Small intestine (tissue), 7 donors: ENCODE results near the gene AIFM1. TPM values are rescaled to one million over a fixed set of nuclear protein-coding genes. Genes with fewer than 3 reads are reported as not detected.

ENCODE experiments used
- DNase-seq, 2 donors: peaks; one replicate each; pipeline versions ENCODE4 v3.0.0 to v3.0.0-alpha.2; 2013
- FAIRE-seq: peaks from 2 replicates; lab custom pipeline; 2012; peaks lifted over from hg19 to GRCh38; lab: Jason Lieb, UNC
- H3K27ac ChIP-seq, 3 donors: one replicate each; pipeline ENCODE4 v1.5.1; 2013; ENCODE audit warnings: low read length in 2 of 3, mild to moderate bottlenecking in 2 of 3, control low read depth in 1 of 3, inconsistent platforms in 1 of 3, low read depth in 1 of 3, moderate library complexity in 1 of 3
- H3K27me3 ChIP-seq, 3 donors: one replicate each; pipeline ENCODE4 v1.6.1; 2013; ENCODE audit warnings: low read length in 3 of 3, inconsistent platforms in 1 of 3; ENCODE audit not compliant: control insufficient read depth in 3 of 3, insufficient read depth in 3 of 3
- H3K36me3 ChIP-seq, 3 donors: one replicate each; pipeline ENCODE4 v1.6.1; 2013; ENCODE audit warnings: low read length in 3 of 3, inconsistent platforms in 1 of 3, low read depth in 1 of 3, mild to moderate bottlenecking in 1 of 3, moderate library complexity in 1 of 3; ENCODE audit not compliant: control insufficient read depth in 3 of 3, insufficient read depth in 2 of 3
- H3K4me1 ChIP-seq, 3 donors: one replicate each; pipeline ENCODE4 v1.6.1; 2013; ENCODE audit warnings: low read length in 2 of 3, inconsistent platforms in 1 of 3, low read depth in 1 of 3, mild to moderate bottlenecking in 1 of 3, moderate library complexity in 1 of 3; ENCODE audit not compliant: control insufficient read depth in 3 of 3, insufficient read depth in 2 of 3
- H3K4me3 ChIP-seq, 3 donors: one replicate each; pipeline ENCODE4 v1.5.1; 2013; ENCODE audit warnings: low read length in 3 of 3, control low read depth in 1 of 3, inconsistent platforms in 1 of 3, low read depth in 1 of 3, mild to moderate bottlenecking in 1 of 3, moderate library complexity in 1 of 3
- H3K9me3 ChIP-seq, 2 donors: one replicate each; pipeline ENCODE4 v1.6.1; 2013; ENCODE audit warnings: low read depth in 1 of 2, low read length in 1 of 2; ENCODE audit not compliant: control insufficient read depth in 2 of 2, insufficient read depth in 1 of 2
- WGBS, 3 donors: extraction: QIAGEN DNeasy Blood & Tissue Kit; methylation state at CpG; one replicate each; pipeline ENCODE4 v1.1.7; 2013; 5-methylcytosine and 5-hydroxymethylcytosine counted together
- polyA plus RNA-seq, 4 donors: library from polyadenylated mRNA; stranded (reverse) in 3 of 4; unstranded in 1 of 4; fragments of 200-250 nt in 3 of 4; fragments of 120-200 nt in 1 of 4; gene quantifications; one replicate each; pipeline versions ENCODE4 v1.2.1 to v1.2.3, GENCODE V29; 2013
- donor health status: healthy with polysubstance abuse.
- donor health status: control.
- donor health status: control.
- donor health status: Bipolar disorder and iron deficiency.
- donor health status: healthy.

The AIFM1 gene
- polyA plus RNA-seq, 4 donors, result 47.2 to 92.6 (median 55.6) TPM

DNA sequence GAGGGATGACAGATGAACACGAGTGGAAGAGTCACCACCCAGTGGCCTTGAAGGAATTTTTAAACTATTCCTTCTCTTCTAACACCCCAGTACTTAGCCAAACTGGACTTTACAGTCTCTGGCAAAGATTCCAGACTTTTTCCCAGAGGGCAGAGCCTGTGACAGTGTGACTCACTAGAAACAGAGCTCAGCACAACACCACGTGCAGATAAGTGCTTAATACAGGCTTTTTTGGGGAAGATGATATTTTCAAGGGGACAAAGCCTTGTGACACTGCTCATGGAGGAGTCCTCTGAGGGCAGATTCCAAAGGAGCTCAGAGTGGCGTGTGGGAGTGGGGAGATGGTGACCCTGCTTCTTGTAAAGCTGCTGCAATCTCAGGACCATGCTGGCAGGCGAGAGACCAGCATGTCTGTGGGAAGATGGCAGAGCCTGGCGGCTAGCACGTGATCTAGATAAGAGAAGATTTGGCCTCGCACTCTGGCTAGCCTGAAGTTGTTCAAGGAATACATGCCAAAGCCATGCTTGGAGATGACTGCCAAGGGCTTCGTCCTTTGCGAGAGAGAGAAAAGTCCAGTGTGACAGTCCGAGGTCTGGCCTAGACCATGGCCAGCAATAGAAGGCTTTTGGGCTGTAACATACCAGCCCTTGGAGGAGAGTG, 8.5 kb upstream of the AIFM1 start:
- peak overlapping the region in 1 of 3 donors; percentile 80 for H3K27ac ChIP-seq
- FAIRE-seq, result no peak
- WGBS, 3 donors, result 54 to 59% (median 57%) methylated on average over 10 of the region's 10 CpGs
- peaks cover 0 to 37% (median 0%) of the 10 kb centered on the region in 3 donors for H3K27me3 ChIP-seq
- H3K4me1 ChIP-seq, result no peaks in the 10 kb centered on the region
- H3K36me3 ChIP-seq, result no peaks in the 10 kb centered on the region
- H3K9me3 ChIP-seq, result no peaks in the 10 kb centered on the region
- no peak for DNase-seq
- no peak overlapping the region for H3K4me3 ChIP-seq

- H3K27ac ChIP-seq, result peak overlapping the region in 1 of 3 donors; percentile 89
- H3K4me3 ChIP-seq, result peak overlapping the region in 1 of 3 donors; percentile 46
- H3K27me3 ChIP-seq, result peaks cover 0 to 37% (median 0%) of the 10 kb centered on the region in 3 donors
- no peaks in the 10 kb centered on the region for H3K36me3 ChIP-seq
- no peaks in the 10 kb centered on the region for H3K4me1 ChIP-seq
- WGBS, 3 donors, result 38 to 66% (median 52%) methylated on average over 7 of the region's 7 CpGs
- FAIRE-seq (no peak), DNase-seq (no peak)
- H3K9me3 ChIP-seq, result no peaks in the 10 kb centered on the region
Observed at GRCh38 chrX:130173190-130173895, 7.7 kb upstream of the AIFM1 start.

DNA sequence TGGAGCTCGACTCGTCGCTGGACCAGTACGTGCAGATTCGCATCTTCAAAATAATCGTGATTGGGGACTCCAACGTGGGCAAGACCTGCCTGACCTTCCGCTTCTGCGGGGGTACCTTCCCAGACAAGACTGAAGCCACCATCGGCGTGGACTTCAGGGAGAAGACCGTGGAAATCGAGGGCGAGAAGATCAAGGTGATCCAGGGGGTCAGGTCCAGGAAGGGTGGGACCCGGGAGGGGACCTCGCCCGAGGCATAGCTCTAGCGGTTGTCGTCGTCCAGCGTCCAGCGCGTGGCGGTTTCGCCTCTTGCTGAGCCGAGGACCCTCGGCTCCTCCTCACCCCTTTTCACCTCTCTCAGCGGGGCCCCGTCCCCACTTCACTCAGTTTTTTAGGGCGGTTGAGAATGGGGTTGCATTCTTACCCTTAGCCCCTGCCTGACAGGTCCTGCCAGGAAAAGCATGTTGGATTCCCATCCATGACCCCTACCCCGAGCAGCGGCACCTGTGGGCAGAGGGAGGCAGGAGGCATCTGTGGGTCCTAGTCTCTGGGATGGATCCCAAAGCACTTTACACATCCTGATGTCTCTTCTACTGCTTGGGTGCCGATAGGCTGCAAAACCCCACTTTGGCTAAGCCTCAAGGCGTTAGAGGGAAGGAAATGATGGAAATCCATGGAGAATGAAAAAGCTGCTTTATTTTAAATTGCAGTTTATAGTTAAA, 6.6 kb upstream of the AIFM1 start:
- no peak for FAIRE-seq
- Histone ChIP-seq H3K4me3 (peak overlapping the region; percentile 46 to 48 (median 46)), H3K9me3 (no peaks in the 10 kb centered on the region), H3K27ac (peak overlapping the region in 1 of 3 donors; percentile 89), H3K27me3 (peaks cover 0 to 37% (median 0%) of the 10 kb centered on the region in 3 donors), H3K36me3 (no peaks in the 10 kb centered on the region), H3K4me1 (peaks cover 0 to under 1% (median 0%) of the 10 kb centered on the region in 3 donors)
- whole genome bisulfite sequencing, 3 donors, result 14 to 47% (median 38%) methylated on average over 15 to 34 of the region's 34 CpGs
- no peak for DNase-seq

- H3K4me1 ChIP-seq, result peaks cover 0 to 7% (median 0%) of the 10 kb centered on the region in 3 donors
- H3K9me3 ChIP-seq, result no peaks in the 10 kb centered on the region
- H3K36me3 ChIP-seq, result no peaks in the 10 kb centered on the region
- 0 to 41% (median 26%) methylated on average over 18 to 61 of the region's 61 CpGs for WGBS, 3 donors
- DNase-seq (peak in 1 of 2 donors; percentile 35), FAIRE-seq (no peak)
- H3K27me3 ChIP-seq, result peaks cover 0 to 37% (median 0%) of the 10 kb centered on the region in 3 donors
- peak within 1 kb of the TSS; percentile 46 to 48 (median 46) for H3K4me3 ChIP-seq
- peak within 1 kb of the TSS in 1 of 3 donors; percentile 89 for H3K27ac ChIP-seq
Observed at GRCh38 chrX:130171446-130172126, 5.9 kb upstream of the AIFM1 start, which contains the start of gene RAB33A. RAB33A (plus strand) TSS chrX:130171962; CDS start chrX:130172063, 101 bp downstream.

- peaks cover 0 to 37% (median 0%) of the 10 kb centered on the region in 3 donors for H3K27me3 ChIP-seq
Observed at GRCh38 chrX:130170752-130171445, 5.3 kb upstream of the AIFM1 start.

GRCh38 chrX:130167040-130167439, 1.4 kb upstream of the AIFM1 start:
- Histone ChIP-seq H3K9me3 (no peaks in the 10 kb centered on the region), H3K4me3 (no peak overlapping the region), H3K36me3 (no peaks in the 10 kb centered on the region), H3K4me1 (peaks cover 0 to 8% (median 0%) of the 10 kb centered on the region in 3 donors), H3K27ac (peak overlapping the region in 1 of 3 donors; percentile 98), H3K27me3 (peaks cover 0 to 20% (median 0%) of the 10 kb centered on the region in 3 donors)
- WGBS, 3 donors, result 46 to 58% (median 54%) methylated on average over 4 of the region's 4 CpGs
- FAIRE-seq (no peak), DNase-seq (no peak)

More at GRCh38 chrX:130170752-130171445, 5.3 kb upstream of the AIFM1 start:
- H3K4me3 ChIP-seq, result peak overlapping the region in 2 of 3 donors; percentile 46 to 48
- 2 to 44% (median 10%) methylated on average over 29 to 36 of the region's 36 CpGs for WGBS, 3 donors
- no peaks in the 10 kb centered on the region for H3K9me3 ChIP-seq
- FAIRE-seq (no peak), DNase-seq (peak in 1 of 2 donors; percentile 21)
- H3K4me1 ChIP-seq, result peaks cover 0 to 8% (median 0%) of the 10 kb centered on the region in 3 donors
- H3K27ac ChIP-seq, result peak overlapping the region in 1 of 3 donors; percentile 44
- no peaks in the 10 kb centered on the region for H3K36me3 ChIP-seq

GRCh38 chrX:130166503-130166777, 799 bp upstream of the AIFM1 start:
- no peak for DNase-seq
- peak overlapping the region; percentile 39 to 66 (median 55) for H3K4me3 ChIP-seq
- 0 to 29% (median 13%) methylated on average over 4 of the region's 4 CpGs for WGBS, 3 donors
- H3K4me1 ChIP-seq, result peaks cover 0 to 8% (median 0%) of the 10 kb centered on the region in 3 donors
- peaks cover 0 to 14% (median 0%) of the 10 kb centered on the region in 3 donors for H3K27me3 ChIP-seq
- no peaks in the 10 kb centered on the region for H3K36me3 ChIP-seq
- H3K9me3 ChIP-seq, result no peaks in the 10 kb centered on the region
- peak overlapping the region; percentile 46 to 98 (median 87) for H3K27ac ChIP-seq
- no peak for FAIRE-seq
